ENCODE measurements around the gene LCMT2. TPM values are rescaled to one million over a fixed set of nuclear protein-coding genes. Genes with fewer than 3 reads are reported as not detected.

The LCMT2 gene
- total and polyA plus RNA-seq, 2 experiments from 2014 or later, result 2.3 to 7.1 TPM

DNA sequence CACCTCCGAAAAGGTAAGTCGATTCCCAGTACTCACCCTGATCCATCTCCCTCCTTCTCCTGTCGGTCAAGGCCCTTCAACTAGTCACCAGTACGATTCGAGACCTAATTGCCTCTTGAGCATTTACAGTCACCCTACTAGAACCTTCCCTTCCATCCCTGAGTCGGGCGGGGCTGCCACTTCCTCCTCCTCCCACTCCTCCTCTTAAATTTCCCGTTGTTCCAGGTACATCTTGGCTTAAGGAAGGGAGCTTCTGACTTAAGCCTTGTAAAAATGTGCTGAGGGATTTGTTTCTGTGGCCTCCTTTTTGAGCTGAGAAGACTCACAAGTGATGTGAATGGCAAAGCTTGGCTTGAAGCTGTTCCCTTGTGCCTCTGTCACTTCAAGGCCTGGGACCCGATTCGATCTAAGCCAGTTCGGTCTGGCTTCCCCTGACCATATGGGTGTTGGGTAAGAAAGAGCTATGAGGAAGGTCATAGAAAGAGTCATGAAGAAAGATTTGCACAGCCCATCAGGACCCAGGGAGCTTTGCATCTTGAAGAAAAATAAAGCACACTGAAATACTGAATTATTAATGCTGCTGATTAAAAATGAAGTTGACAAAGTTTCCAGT lies 28.1 kb downstream of the LCMT2 start, which contains the start of gene TGM7:
TSS of gene TGM7 (minus strand) at position 51 of the 613 bp plus-strand sequence.
- no peaks in the 10 kb centered on the region for H3K36me3 Mint-ChIP-seq (ENCODE audit: low read depth)
- H3K4me3 ChIP-seq, result no peak within 1 kb of the TSS
- no peaks in the 10 kb centered on the region for H3K36me3 ChIP-seq (ENCODE audit: insufficient read depth)
- peaks cover 6% of the 10 kb centered on the region; the same call in 2 of the 3 replicates for H3K4me1 Mint-ChIP-seq
- H3K4me2 ChIP-seq, result no peak within 1 kb of the TSS
- no peaks in the 10 kb centered on the region for H3K27me3 Mint-ChIP-seq (ENCODE audit: insufficient read depth, low read depth, poor library complexity)
- no peak within 1 kb of the TSS for H3K4me3 Mint-ChIP-seq
- no peaks in the 10 kb centered on the region for H3K27me3 ChIP-seq (ENCODE audit: insufficient read depth)
- no peak within 1 kb of the TSS for H3K27ac Mint-ChIP-seq
- peaks cover 6% of the 10 kb centered on the region; the same call in 1 of the 2 replicates for H3K4me1 ChIP-seq (ENCODE audit: insufficient read depth)
- no peaks in the 10 kb centered on the region for H3F3A ChIP-seq (replicated peaks; ENCODE audit: low read depth)
- no peaks in the 10 kb centered on the region for H3K79me2 ChIP-seq (replicated peaks; ENCODE audit: insufficient read depth)
- no peak for ATAC-seq
- H3K9me3 Mint-ChIP-seq, result no peaks in the 10 kb centered on the region
- H2AFZ ChIP-seq, result peak within 1 kb of the TSS; percentile 80
- TF ChIP-seq STAT1 (IDR thresholded peaks at IDR 0.05; ENCODE audit: unreplicated experiment) (no peak), ETS1 (IDR thresholded peaks at IDR 0.05) (no peak), ZNF114 (CRISPR knock-in tag; IDR thresholded peaks at IDR 0.05) (no peak), EZH2phosphoT487 (IDR thresholded peaks at IDR 0.05; ENCODE audit: unreplicated experiment) (no peak), CREB1 (CRISPR knock-in tag; IDR thresholded peaks at IDR 0.05; ENCODE audit: low read depth) (no peak), EZH2 (IDR thresholded peaks at IDR 0.05; ENCODE audit: low read depth, unreplicated experiment) (no peak), JUNB (IDR thresholded peaks at IDR 0.05; ENCODE audit: unreplicated experiment) (no peak), NANOG (IDR thresholded peaks at IDR 0.05; ENCODE audit: borderline replicate concordance) (no peak), ZNF331 (CRISPR knock-in tag; IDR thresholded peaks at IDR 0.05; ENCODE audit: low read depth) (no peak), POLR2AphosphoS5 (IDR thresholded peaks at IDR 0.05; ENCODE audit: low read depth) (no peak)
- TF ChIP-seq, protein P1, sequence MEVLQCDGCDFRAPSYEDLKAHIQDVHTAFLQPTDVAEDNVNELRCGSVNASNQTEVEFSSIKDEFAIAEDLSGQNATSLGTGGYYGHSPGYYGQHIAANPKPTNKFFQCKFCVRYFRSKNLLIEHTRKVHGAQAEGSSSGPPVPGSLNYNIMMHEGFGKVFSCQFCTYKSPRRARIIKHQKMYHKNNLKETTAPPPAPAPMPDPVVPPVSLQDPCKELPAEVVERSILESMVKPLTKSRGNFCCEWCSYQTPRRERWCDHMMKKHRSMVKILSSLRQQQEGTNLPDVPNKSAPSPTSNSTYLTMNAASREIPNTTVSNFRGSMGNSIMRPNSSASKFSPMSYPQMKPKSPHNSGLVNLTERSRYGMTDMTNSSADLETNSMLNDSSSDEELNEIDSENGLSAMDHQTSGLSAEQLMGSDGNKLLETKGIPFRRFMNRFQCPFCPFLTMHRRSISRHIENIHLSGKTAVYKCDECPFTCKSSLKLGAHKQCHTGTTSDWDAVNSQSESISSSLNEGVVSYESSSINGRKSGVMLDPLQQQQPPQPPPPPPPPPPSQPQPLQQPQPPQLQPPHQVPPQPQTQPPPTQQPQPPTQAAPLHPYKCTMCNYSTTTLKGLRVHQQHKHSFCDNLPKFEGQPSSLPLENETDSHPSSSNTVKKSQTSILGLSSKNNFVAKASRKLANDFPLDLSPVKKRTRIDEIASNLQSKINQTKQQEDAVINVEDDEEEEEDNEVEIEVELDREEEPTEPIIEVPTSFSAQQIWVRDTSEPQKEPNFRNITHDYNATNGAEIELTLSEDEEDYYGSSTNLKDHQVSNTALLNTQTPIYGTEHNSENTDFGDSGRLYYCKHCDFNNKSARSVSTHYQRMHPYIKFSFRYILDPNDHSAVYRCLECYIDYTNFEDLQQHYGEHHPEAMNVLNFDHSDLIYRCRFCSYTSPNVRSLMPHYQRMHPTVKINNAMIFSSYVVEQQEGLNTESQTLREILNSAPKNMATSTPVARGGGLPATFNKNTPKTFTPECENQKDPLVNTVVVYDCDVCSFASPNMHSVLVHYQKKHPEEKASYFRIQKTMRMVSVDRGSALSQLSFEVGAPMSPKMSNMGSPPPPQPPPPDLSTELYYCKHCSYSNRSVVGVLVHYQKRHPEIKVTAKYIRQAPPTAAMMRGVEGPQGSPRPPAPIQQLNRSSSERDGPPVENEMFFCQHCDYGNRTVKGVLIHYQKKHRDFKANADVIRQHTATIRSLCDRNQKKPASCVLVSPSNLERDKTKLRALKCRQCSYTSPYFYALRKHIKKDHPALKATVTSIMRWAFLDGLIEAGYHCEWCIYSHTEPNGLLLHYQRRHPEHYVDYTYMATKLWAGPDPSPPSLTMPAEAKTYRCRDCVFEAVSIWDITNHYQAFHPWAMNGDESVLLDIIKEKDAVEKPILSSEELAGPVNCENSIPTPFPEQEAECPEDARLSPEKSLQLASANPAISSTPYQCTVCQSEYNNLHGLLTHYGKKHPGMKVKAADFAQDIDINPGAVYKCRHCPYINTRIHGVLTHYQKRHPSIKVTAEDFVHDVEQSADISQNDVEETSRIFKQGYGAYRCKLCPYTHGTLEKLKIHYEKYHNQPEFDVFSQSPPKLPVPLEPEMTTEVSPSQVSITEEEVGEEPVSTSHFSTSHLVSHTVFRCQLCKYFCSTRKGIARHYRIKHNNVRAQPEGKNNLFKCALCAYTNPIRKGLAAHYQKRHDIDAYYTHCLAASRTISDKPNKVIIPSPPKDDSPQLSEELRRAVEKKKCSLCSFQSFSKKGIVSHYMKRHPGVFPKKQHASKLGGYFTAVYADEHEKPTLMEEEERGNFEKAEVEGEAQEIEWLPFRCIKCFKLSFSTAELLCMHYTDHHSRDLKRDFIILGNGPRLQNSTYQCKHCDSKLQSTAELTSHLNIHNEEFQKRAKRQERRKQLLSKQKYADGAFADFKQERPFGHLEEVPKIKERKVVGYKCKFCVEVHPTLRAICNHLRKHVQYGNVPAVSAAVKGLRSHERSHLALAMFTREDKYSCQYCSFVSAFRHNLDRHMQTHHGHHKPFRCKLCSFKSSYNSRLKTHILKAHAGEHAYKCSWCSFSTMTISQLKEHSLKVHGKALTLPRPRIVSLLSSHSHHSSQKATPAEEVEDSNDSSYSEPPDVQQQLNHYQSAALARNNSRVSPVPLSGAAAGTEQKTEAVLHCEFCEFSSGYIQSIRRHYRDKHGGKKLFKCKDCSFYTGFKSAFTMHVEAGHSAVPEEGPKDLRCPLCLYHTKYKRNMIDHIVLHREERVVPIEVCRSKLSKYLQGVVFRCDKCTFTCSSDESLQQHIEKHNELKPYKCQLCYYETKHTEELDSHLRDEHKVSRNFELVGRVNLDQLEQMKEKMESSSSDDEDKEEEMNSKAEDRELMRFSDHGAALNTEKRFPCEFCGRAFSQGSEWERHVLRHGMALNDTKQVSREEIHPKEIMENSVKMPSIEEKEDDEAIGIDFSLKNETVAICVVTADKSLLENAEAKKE (CRISPR knock-in tag; IDR thresholded peaks at IDR 0.05), result no peak
- TF ChIP-seq, protein P2, sequence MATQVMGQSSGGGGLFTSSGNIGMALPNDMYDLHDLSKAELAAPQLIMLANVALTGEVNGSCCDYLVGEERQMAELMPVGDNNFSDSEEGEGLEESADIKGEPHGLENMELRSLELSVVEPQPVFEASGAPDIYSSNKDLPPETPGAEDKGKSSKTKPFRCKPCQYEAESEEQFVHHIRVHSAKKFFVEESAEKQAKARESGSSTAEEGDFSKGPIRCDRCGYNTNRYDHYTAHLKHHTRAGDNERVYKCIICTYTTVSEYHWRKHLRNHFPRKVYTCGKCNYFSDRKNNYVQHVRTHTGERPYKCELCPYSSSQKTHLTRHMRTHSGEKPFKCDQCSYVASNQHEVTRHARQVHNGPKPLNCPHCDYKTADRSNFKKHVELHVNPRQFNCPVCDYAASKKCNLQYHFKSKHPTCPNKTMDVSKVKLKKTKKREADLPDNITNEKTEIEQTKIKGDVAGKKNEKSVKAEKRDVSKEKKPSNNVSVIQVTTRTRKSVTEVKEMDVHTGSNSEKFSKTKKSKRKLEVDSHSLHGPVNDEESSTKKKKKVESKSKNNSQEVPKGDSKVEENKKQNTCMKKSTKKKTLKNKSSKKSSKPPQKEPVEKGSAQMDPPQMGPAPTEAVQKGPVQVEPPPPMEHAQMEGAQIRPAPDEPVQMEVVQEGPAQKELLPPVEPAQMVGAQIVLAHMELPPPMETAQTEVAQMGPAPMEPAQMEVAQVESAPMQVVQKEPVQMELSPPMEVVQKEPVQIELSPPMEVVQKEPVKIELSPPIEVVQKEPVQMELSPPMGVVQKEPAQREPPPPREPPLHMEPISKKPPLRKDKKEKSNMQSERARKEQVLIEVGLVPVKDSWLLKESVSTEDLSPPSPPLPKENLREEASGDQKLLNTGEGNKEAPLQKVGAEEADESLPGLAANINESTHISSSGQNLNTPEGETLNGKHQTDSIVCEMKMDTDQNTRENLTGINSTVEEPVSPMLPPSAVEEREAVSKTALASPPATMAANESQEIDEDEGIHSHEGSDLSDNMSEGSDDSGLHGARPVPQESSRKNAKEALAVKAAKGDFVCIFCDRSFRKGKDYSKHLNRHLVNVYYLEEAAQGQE (IDR thresholded peaks at IDR 0.05; ENCODE audit: unreplicated experiment), result no peak
- TF ChIP-seq, protein P3, sequence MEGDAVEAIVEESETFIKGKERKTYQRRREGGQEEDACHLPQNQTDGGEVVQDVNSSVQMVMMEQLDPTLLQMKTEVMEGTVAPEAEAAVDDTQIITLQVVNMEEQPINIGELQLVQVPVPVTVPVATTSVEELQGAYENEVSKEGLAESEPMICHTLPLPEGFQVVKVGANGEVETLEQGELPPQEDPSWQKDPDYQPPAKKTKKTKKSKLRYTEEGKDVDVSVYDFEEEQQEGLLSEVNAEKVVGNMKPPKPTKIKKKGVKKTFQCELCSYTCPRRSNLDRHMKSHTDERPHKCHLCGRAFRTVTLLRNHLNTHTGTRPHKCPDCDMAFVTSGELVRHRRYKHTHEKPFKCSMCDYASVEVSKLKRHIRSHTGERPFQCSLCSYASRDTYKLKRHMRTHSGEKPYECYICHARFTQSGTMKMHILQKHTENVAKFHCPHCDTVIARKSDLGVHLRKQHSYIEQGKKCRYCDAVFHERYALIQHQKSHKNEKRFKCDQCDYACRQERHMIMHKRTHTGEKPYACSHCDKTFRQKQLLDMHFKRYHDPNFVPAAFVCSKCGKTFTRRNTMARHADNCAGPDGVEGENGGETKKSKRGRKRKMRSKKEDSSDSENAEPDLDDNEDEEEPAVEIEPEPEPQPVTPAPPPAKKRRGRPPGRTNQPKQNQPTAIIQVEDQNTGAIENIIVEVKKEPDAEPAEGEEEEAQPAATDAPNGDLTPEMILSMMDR (conservative IDR thresholded peaks at IDR 0.05; ENCODE audit: low read depth in 2 of 2), result no peak
- no peak within 1 kb of the TSS for H3K27ac ChIP-seq (ENCODE audit: low read depth)
- DNase-seq (ENCODE audit: low spot score), result no peak
- no peaks in the 10 kb centered on the region; the same call in 1 of the 2 replicates for H4K20me1 ChIP-seq (replicated peaks; ENCODE audit: insufficient read depth)
- 0 out of 2 replicates have a peak, but pooled peaks cover 5% of the 10 kb centered on the region for H3K9me2 ChIP-seq (ENCODE audit: insufficient read depth)

Data from GM23338 (cell line).